PFSK-1 (cell line): ENCODE data around the gene MRPL58.

Experiments used
- POLR2AphosphoS5 ChIP-seq: IDR thresholded peaks from 2 replicates; pipeline ENCODE4 v1.6.1; 2012; ENCODE audit warnings: low read depth, mild to moderate bottlenecking, control low read depth, low read length, moderate library complexity
- SIN3A ChIP-seq: IDR thresholded peaks from 2 replicates; pipeline ENCODE4 v1.6.1; 2012; ENCODE audit warnings: mild to moderate bottlenecking, low read length, moderate library complexity, borderline replicate concordance; ENCODE audit not compliant: insufficient read depth

DNA sequence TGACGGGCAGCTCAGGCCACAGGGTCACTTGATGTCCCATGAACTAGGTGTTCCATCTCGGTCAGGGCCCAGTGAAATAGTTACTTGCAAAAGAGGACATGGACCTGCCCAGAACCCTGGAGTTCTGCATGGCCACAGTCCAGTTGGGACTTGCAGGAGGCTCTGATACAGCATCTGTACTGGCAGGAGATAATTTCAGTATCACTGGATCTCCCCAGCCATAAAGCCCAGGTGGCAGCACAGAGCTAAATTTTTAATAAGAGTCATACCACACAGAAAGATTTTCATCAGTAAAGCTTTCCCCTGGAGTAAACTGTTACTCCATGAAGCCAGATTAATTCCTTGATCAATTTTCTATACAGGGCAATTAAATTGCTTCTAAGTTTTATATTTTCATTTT lies 57.3 kb downstream of the MRPL58 start:
- TF ChIP-seq POLR2AphosphoS5 = no peak
- TF ChIP-seq SIN3A = no peak
